ENCODE data around the gene ZMIZ1.

Gene ZMIZ1

DNA sequence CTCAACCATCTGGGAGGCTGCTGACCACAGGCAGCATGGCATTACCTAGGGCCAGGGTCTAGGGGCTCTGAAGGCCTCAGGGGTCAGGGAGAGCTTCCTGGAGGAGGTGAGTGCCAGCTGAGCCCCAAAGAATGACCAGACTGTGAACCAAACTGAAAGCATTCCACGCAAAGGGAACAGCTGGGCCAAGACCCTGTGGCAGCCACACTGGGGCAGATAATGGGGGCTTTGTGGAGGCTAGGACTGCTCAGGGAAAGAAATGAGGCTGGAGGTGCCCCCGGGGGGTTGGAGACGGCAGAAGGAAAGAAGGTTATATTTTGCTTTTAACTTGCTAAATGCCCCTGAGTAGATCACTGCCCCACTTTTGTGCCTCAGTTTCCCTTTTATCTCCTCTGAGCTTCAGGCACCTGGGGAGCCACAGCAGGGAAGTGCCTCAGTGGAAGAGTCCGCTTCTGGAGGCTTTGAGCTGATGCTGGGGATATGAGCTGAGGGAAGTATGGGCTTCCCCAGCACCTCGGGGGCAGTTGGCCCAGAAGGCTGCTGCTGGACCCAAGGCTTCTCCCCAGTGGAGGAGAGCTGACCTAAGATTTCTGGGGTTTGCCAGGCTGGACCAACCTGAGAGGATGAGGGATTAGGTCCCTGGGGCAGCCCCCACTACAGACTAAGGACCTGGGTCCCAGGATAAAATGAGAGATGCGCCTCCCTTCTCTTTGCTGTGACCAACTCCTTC lies 57.8 kb downstream of the ZMIZ1 start:
- no peak for TF ChIP-seq FOXP2 (optimal IDR thresholded peaks at IDR 0.05; ENCODE audit: borderline replicate concordance, extremely low read depth, extremely low read length, insufficient read depth)
- no peak for TF ChIP-seq TAF1 (IDR thresholded peaks at IDR 0.05; ENCODE audit: borderline replicate concordance, insufficient read depth, low read length)
- no peak for TF ChIP-seq SIN3A (IDR thresholded peaks at IDR 0.05; ENCODE audit: borderline replicate concordance, insufficient read depth, low read length)
- no peak for TF ChIP-seq POLR2AphosphoS5 (IDR thresholded peaks at IDR 0.05; ENCODE audit: low read depth, low read length)
- TF ChIP-seq, protein P1, sequence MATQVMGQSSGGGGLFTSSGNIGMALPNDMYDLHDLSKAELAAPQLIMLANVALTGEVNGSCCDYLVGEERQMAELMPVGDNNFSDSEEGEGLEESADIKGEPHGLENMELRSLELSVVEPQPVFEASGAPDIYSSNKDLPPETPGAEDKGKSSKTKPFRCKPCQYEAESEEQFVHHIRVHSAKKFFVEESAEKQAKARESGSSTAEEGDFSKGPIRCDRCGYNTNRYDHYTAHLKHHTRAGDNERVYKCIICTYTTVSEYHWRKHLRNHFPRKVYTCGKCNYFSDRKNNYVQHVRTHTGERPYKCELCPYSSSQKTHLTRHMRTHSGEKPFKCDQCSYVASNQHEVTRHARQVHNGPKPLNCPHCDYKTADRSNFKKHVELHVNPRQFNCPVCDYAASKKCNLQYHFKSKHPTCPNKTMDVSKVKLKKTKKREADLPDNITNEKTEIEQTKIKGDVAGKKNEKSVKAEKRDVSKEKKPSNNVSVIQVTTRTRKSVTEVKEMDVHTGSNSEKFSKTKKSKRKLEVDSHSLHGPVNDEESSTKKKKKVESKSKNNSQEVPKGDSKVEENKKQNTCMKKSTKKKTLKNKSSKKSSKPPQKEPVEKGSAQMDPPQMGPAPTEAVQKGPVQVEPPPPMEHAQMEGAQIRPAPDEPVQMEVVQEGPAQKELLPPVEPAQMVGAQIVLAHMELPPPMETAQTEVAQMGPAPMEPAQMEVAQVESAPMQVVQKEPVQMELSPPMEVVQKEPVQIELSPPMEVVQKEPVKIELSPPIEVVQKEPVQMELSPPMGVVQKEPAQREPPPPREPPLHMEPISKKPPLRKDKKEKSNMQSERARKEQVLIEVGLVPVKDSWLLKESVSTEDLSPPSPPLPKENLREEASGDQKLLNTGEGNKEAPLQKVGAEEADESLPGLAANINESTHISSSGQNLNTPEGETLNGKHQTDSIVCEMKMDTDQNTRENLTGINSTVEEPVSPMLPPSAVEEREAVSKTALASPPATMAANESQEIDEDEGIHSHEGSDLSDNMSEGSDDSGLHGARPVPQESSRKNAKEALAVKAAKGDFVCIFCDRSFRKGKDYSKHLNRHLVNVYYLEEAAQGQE (IDR thresholded peaks at IDR 0.05; ENCODE audit: insufficient read depth in 1 of 2, low read depth in 2 of 2, low read length in 2 of 2): no peak

GRCh38 chr10:79127151-79127961 lies 58.6 kb downstream of the ZMIZ1 start:
- TF ChIP-seq FOXP2 (optimal IDR thresholded peaks at IDR 0.05; ENCODE audit: borderline replicate concordance, extremely low read depth, extremely low read length, insufficient read depth): no peak

- no peak for TF ChIP-seq TAF1 (IDR thresholded peaks at IDR 0.05; ENCODE audit: borderline replicate concordance, insufficient read depth, low read length)
- TF ChIP-seq FOXP2 (optimal IDR thresholded peaks at IDR 0.05; ENCODE audit: borderline replicate concordance, extremely low read depth, extremely low read length, insufficient read depth): no peak
- no peak for TF ChIP-seq SIN3A (IDR thresholded peaks at IDR 0.05; ENCODE audit: borderline replicate concordance, insufficient read depth, low read length)
- TF ChIP-seq, protein P1 (IDR thresholded peaks at IDR 0.05; ENCODE audit: insufficient read depth in 1 of 2, low read depth in 2 of 2, low read length in 2 of 2): no peak
- TF ChIP-seq POLR2AphosphoS5 (IDR thresholded peaks at IDR 0.05; ENCODE audit: low read depth, low read length): no peak
These were observed 59.6 kb downstream of the ZMIZ1 start for GRCh38 chr10:79128241-79128922.

DNA sequence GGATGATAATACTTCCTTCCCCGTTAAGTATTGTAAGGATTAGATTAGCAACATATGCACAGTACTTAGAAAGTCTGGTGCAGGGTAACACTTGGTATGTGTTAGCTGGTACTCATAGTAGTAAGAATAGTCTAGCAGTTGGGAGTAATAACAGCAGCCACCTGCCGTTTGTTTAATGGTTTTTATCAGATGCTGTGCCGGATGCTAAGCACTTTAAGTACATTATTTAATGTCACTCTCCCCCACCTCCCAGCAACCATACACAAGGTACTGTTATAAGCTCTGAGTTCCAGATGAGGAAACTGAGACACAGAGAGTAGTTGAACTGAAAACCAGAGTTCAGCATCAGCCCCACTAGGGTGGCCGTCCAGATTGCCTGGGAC lies 60.1 kb downstream of the ZMIZ1 start:
- no peak for TF ChIP-seq POLR2AphosphoS5 (IDR thresholded peaks at IDR 0.05; ENCODE audit: low read depth, low read length)
- no peak for TF ChIP-seq SIN3A (IDR thresholded peaks at IDR 0.05; ENCODE audit: borderline replicate concordance, insufficient read depth, low read length)
- TF ChIP-seq TAF1 (IDR thresholded peaks at IDR 0.05; ENCODE audit: borderline replicate concordance, insufficient read depth, low read length): no peak
- no peak for TF ChIP-seq FOXP2 (optimal IDR thresholded peaks at IDR 0.05; ENCODE audit: borderline replicate concordance, extremely low read depth, extremely low read length, insufficient read depth)
- TF ChIP-seq, protein P1 (IDR thresholded peaks at IDR 0.05; ENCODE audit: insufficient read depth in 1 of 2, low read depth in 2 of 2, low read length in 2 of 2): no peak

DNA sequence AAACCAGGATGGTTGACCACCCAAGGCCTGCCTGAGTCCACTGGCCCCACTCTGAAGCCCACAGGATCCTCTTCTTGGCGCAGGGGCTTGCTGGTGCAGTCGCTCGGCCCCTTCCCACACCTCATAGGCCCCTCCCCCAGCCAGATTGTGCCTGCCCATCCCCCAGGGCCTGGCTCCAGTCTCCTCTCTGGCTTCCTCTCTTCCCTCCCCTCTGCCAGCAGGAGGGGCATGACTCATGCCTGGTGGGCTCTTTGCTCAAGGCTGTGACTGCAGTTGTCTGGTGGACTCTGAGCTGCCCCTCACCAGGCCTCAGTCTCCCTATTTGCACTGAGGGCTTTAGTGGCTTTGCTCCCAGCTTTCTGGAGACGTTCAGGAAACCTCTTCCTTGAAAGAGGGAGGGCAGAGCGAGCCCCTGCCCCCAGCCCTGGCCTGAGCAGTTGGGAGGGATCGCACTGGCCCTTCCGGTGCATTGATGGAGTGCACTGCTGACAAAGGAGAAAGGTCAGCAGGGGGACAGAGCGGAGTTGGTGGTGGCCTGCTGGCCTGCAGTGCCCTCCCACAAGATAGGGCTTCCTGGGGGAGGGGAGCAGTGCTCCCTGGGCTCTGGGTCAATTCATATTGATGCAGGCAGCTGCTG lies 60.7 kb downstream of the ZMIZ1 start:
- TF ChIP-seq FOXP2 (optimal IDR thresholded peaks at IDR 0.05; ENCODE audit: borderline replicate concordance, extremely low read depth, extremely low read length, insufficient read depth): peak; percentile 12
- no peak for TF ChIP-seq POLR2AphosphoS5 (IDR thresholded peaks at IDR 0.05; ENCODE audit: low read depth, low read length)
